Ectodermal cell (in vitro differentiated cells): ENCODE measurements around the gene FOXF1.

Experiments
- H3K27ac ChIP-seq: 2 replicates; pipeline ENCODE4 v1.7.0; 2013; ENCODE audit warnings: mild to moderate bottlenecking, low read depth, low read length; ENCODE audit not compliant: insufficient read depth, poor library complexity, severe bottlenecking
- H3K27me3 ChIP-seq: 2 replicates; pipeline ENCODE4 v1.7.0; 2013; ENCODE audit warnings: mild to moderate bottlenecking, low read length; ENCODE audit not compliant: insufficient read depth, control insufficient read depth, poor library complexity, severe bottlenecking
- H3K36me3 ChIP-seq: one replicate; pipeline ENCODE4 v1.7.0; 2013; ENCODE audit warnings: low read length; ENCODE audit not compliant: control insufficient read depth, insufficient read depth
- H3K4me1 ChIP-seq: one replicate; pipeline ENCODE4 v1.7.0; 2013; ENCODE audit warnings: low read length; ENCODE audit not compliant: control insufficient read depth, insufficient read depth
- H3K4me3 ChIP-seq: 2 replicates; pipeline ENCODE4 v1.7.0; 2013; ENCODE audit warnings: low read depth, low read length, control low read depth; ENCODE audit not compliant: insufficient read depth
- H3K9me3 ChIP-seq: 2 replicates; pipeline ENCODE4 v1.7.0; 2013; ENCODE audit warnings: mild to moderate bottlenecking, low read length, moderate library complexity; ENCODE audit not compliant: control insufficient read depth
- WGBS, 2 experiments: methylation state at CpG; one replicate each; pipeline ENCODE4 v1.1.7; 2013; ENCODE audit warnings: missing lambda C conversion rate in 2 of 2; 5-methylcytosine and 5-hydroxymethylcytosine counted together

Gene FOXF1

DNA sequence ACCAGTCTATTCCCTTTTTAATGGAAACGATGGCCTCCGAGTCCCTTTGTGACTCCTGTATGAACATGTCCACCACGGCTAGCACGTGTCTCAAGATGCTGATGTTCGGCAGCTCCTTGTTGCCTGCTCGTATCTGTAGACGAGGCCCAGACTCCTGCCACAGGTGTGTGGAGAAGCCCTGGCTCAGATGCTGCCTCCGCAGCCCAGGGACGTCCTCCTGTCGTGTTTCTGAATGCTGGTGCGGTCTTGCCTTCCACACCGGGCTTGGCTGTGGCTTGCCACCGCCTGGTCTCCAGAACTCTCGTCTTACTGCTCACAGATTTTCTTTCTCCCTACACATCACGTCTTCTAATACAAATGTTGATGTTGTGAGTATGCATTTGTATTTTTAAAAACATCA, 17.0 kb downstream of the FOXF1 start:
- WGBS, 2 experiments: 94% methylated on average over 14 to 15 of the region's 15 CpGs
- Histone ChIP-seq H3K9me3 (no peaks in the 10 kb centered on the region), H3K27me3 (no peaks in the 10 kb centered on the region), H3K36me3 (no peaks in the 10 kb centered on the region), H3K4me3 (no peak overlapping the region), H3K27ac (no peak overlapping the region), H3K4me1 (no peaks in the 10 kb centered on the region)

DNA sequence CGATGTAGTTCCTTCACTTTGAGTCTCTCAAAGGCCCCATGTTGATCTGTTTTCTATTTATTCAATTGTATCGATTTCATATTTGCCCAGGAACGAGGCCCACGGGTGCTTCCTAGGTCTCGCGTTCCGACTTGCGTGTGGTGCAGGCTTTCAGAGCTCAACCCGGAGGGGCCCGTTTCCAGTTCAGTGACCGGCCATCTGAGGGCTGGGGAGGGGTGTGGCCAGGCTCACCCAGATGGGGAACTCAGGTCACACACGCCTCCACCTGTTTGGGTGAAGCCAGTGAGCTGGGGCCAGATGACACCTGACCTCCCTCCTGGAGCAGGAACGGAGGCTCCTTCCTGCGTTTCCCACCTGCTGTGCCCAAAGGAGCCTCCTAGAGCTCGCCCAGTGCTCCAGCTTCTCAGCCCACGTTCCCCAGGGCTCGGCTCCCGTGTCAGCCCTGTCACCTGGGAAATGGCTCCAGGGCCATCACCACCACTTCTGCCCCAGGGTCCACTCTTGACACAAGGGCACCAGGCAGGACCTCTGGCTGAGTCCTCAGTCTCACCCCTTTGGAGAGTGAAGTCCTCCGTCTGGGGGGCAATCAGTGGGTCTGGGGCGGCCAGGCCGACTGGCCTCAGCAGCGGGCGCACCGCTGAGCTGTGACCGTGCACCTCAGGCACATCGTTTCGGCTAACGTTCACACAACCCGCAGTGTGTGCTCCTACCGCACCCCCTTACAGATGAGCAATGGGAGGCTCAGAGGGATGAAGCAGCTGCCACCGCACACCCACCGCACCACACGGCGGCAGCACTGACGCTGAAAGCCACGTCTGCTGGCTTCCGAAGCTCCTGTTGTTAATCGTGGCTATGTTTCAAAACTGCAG, 18.0 kb downstream of the FOXF1 start:
- Histone ChIP-seq H3K4me1 (no peaks in the 10 kb centered on the region), H3K27me3 (no peaks in the 10 kb centered on the region), H3K9me3 (no peaks in the 10 kb centered on the region), H3K27ac (no peak overlapping the region), H3K36me3 (no peaks in the 10 kb centered on the region), H3K4me3 (no peak overlapping the region)
- 93 to 94% methylated on average over 38 of the region's 38 CpGs for WGBS, 2 experiments

DNA sequence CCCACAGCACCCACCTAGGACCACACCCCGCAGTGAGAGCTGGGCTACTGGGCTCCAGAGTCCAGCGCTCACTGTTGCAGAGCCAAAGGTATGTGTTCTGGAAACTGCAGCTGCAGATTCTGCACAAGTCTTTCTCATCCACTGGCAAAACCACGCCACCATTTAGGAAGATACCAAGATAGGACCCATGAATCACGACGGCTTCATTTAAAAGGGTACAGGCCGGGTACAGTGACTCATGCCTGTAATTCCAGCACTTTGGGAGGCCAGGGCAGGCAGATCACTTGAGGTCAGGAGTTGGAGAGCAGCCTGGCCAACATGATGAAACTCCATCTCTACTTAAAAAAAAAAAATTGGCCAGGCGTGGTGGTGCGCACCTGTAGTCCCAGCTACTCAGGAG, 18.8 kb downstream of the FOXF1 start:
- 82% methylated on average over 8 of the region's 8 CpGs for WGBS, 2 experiments
- Histone ChIP-seq H3K9me3 (no peaks in the 10 kb centered on the region), H3K27ac (no peak overlapping the region), H3K27me3 (no peaks in the 10 kb centered on the region), H3K4me1 (no peaks in the 10 kb centered on the region), H3K36me3 (no peaks in the 10 kb centered on the region), H3K4me3 (no peak overlapping the region)

DNA sequence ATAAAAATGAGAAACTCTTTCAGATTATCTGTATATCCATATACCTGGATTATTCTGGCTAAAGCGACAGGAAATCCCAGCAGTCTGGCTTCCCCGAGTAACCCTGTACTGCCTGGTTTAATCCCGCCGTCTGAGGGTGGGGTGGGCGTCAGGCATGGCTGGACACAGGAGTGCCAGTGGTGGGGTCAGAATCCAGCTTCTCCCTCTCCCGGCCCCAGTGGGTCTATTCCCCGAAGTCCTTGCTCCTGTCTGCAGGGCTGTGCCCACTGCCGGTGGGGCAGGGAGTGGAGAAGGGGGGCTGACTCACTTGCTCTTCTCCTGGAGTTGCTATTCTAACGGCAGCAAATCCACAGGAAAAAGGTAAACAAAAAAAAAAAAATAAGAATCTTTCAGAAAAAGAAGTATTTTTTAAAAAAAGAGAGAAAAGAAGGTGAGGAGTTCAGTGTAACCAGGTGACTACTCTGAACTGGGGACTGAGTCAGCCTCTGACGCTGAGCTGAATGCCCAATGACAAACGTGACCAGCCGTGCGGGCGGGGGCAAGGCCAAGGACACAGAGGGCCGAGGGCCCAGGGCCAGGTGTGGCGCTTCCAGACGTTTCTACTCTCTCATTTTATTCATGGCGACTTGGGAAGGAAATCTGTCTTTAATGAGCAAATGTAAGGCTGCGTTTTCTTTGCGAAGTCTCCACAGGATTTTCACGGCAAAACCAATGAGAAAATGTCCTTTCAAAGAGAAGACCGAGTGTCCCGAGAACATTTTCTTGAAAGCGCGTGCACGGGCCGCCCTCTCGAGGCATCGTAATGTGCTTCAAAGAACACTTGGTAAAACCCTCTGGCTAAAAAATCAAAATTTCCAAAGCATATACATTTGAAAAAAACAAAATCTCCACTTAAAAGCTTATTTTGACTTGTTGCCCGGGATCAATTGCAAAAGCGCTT, 20.2 kb downstream of the FOXF1 start:
- Histone ChIP-seq H3K36me3 (no peaks in the 10 kb centered on the region), H3K4me3 (no peak overlapping the region), H3K27me3 (no peaks in the 10 kb centered on the region), H3K9me3 (no peaks in the 10 kb centered on the region), H3K4me1 (peaks cover 4% of the 10 kb centered on the region), H3K27ac (no peak overlapping the region)
- 94 to 95% methylated on average over 30 to 31 of the region's 31 CpGs for WGBS, 2 experiments

DNA sequence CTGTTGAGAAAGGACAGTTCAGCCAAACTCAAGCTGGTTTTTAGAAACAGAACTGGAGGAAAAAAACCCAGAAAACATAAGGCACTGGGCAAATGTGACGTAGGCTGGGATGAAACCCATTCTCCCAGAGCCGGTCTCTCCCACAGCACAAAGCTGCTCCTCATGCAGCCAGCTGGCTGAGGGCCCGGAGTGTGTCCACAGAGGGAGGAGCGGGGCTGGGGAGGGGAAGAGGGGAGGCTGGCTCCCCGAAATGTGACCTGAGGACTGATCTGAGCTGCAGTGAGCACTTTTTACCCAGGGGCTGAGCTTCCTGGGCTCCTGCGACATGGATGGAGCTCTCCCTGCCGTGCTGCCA, 20.8 kb downstream of the FOXF1 start:
- H3K9me3 ChIP-seq: no peaks in the 10 kb centered on the region
- no peak overlapping the region for H3K4me3 ChIP-seq
- peaks cover 9% of the 10 kb centered on the region for H3K4me1 ChIP-seq
- WGBS, 2 experiments: 90 to 95% methylated on average over 7 of the region's 7 CpGs
- H3K36me3 ChIP-seq: no peaks in the 10 kb centered on the region
- no peak overlapping the region for H3K27ac ChIP-seq
- no peaks in the 10 kb centered on the region for H3K27me3 ChIP-seq

DNA sequence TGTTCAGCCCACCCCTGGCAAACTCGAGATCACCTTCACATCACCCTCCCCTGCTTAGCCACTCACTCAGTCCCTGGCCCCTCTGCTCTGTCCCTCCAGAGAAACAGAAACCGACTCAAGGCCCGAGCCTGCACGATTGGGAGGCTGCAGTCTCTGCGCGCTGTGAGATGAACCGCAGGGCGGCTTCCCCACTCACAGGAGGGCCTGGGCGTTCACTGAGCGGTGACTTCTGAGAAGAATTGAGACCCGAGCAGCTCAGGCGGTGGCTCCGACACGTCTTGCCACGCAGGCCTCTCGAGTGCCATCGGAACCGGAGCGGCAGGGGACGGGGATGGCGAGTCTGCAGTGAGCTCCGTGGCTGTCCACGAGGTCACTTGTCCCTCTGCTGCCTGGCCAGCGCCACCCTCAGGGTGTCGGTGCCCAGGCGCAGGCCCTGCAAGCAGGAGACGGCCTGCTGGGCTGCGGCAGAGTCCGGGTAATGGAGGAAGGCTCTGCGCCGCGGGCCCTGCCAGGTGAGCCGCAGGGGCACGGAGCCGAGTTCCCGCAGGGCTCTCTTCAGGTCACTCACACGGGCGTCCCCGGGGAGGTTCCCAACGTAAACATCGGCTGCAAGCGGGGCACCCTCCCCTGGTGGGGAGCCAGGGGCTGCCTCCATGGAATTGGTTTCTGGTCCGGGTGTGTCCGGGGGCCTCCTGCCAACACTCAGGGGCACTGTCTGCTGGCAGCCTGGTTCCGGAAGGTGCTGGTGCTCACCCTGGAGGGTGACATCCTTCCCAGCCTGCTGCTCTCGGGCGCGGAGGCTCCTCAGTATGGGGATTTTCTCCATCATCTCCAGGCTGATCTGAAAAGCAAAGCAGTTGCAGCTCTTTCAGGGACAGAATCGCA, 21.6 kb downstream of the FOXF1 start:
- H3K9me3 ChIP-seq: no peaks in the 10 kb centered on the region
- no peaks in the 10 kb centered on the region for H3K27me3 ChIP-seq
- H3K36me3 ChIP-seq: no peaks in the 10 kb centered on the region
- H3K27ac ChIP-seq: no peak overlapping the region
- no peak overlapping the region for H3K4me3 ChIP-seq
- peaks cover 9% of the 10 kb centered on the region for H3K4me1 ChIP-seq
- 93% methylated on average over 49 of the region's 49 CpGs for WGBS, 2 experiments

DNA sequence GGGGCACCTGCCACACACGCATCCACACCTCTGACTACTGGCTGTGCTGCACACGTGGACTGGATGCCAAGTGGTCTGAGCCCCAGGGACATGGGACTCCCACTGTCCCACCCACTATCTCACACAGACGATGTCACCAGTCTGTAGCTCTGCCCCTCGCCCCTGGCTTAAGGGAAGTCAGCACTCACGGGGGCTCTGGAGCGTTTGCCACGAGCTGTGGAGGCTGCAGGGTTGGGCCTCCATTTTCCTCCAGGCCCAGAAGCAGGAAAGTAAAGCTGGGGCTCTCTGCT, 22.1 kb downstream of the FOXF1 start:
- H3K27me3 ChIP-seq: no peaks in the 10 kb centered on the region
- H3K9me3 ChIP-seq: no peaks in the 10 kb centered on the region
- no peak overlapping the region for H3K27ac ChIP-seq
- 93 to 96% methylated on average over 7 of the region's 7 CpGs for WGBS, 2 experiments
- H3K4me1 ChIP-seq: peaks cover 9% of the 10 kb centered on the region
- no peak overlapping the region for H3K4me3 ChIP-seq
- no peaks in the 10 kb centered on the region for H3K36me3 ChIP-seq

DNA sequence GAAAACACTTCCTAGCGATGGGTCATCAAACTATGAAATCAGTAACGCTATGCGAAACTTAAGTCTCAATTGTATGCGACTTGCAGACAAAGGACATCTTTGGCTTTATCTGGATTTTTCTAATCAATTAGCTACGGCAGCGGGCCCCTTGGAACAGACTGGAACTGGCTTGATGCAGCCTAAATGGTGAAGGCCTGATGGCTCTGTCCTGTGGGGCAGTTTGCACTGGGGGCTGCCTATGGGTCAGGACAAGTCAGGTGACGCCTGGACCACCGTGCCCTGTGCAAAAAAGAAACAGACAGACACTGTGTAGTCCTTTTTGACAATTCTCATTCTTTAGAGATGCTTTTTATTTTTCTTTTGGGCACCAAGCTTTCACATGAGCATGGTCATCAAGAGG, 22.7 kb downstream of the FOXF1 start:
- no peak overlapping the region for H3K4me3 ChIP-seq
- WGBS, 2 experiments: 94% methylated on average over 8 of the region's 8 CpGs
- peaks cover 9% of the 10 kb centered on the region for H3K4me1 ChIP-seq
- H3K36me3 ChIP-seq: no peaks in the 10 kb centered on the region
- no peaks in the 10 kb centered on the region for H3K9me3 ChIP-seq
- no peak overlapping the region for H3K27ac ChIP-seq
- no peaks in the 10 kb centered on the region for H3K27me3 ChIP-seq

DNA sequence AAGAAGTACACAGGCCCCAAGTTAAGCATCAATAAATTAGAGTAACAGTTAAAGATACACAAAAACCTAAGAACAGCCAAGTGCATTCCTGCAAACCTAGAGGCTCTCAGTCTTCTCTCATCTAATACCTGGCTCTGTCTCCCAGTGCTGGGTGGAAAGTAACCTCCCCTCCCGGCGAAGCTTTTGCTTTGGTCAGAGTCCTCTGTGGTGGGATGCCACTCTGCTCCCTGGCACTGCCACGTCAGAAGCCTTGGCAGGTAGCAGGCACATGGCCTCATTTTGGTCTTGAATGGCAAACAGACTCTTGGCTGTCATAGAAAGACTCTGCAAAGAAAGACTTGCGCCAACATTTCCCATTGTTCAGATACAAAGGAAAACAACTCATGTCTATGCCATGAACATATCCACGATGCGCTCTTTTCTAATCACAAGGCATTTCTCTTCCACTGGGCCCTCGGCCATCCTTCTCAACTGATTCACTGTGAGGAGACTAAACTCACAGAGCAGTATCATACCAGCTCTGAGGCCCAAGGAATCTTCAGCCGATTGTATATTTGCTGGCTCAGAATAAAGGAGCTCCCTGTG, 23.5 kb downstream of the FOXF1 start:
- Histone ChIP-seq H3K4me3 (no peak overlapping the region), H3K27ac (no peak overlapping the region), H3K4me1 (peaks cover 9% of the 10 kb centered on the region), H3K27me3 (no peaks in the 10 kb centered on the region), H3K9me3 (no peaks in the 10 kb centered on the region), H3K36me3 (no peaks in the 10 kb centered on the region)
- 94 to 96% methylated on average over 8 of the region's 8 CpGs for WGBS, 2 experiments
